Measurements from ENCODE around the gene ANKH.
A peak's percentile ranks its signal among the peaks of the same experiment; 100 is the strongest.
"Not testable (repeated sequence)": the region's sequence is repeated elsewhere in the genome, so short reads cannot be mapped to it uniquely, and the experiment has no call there.

ANKH gene

GRCh38 chr5:14882658-14883580 is 11.3 kb upstream of the ANKH start:
- peak overlapping the region; percentile 60 for H3K27ac ChIP-seq
- TF ChIP-seq, protein P1, sequence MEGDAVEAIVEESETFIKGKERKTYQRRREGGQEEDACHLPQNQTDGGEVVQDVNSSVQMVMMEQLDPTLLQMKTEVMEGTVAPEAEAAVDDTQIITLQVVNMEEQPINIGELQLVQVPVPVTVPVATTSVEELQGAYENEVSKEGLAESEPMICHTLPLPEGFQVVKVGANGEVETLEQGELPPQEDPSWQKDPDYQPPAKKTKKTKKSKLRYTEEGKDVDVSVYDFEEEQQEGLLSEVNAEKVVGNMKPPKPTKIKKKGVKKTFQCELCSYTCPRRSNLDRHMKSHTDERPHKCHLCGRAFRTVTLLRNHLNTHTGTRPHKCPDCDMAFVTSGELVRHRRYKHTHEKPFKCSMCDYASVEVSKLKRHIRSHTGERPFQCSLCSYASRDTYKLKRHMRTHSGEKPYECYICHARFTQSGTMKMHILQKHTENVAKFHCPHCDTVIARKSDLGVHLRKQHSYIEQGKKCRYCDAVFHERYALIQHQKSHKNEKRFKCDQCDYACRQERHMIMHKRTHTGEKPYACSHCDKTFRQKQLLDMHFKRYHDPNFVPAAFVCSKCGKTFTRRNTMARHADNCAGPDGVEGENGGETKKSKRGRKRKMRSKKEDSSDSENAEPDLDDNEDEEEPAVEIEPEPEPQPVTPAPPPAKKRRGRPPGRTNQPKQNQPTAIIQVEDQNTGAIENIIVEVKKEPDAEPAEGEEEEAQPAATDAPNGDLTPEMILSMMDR (conservative IDR thresholded peaks at IDR 0.05) = no peak

- H3K27ac ChIP-seq = no peak overlapping the region
- TF ChIP-seq, protein P1 (conservative IDR thresholded peaks at IDR 0.05) = no peak
These were observed 10.2 kb upstream of the ANKH start for GRCh38 chr5:14881826-14882225.

DNA sequence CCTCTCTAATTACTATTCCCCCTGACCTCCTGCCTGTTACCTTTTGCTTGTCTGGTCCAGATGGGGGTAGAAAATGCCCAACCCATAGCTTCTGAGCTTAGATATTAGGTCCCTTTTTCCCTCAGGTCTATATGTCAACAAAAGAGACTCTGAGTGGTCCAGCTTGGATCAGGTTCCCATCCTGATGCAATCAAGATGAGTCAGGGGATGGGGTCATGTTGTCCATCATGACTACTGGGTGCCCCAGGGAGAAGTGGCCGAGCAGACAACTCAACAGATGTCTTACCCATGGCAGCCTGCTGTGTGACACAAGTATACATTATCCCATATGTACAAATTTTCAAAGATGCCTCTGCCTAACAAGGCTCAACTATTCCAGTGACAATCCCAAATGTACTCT is 9.1 kb upstream of the ANKH start:
- H3K27ac ChIP-seq = no peak overlapping the region
- TF ChIP-seq, protein P1 (conservative IDR thresholded peaks at IDR 0.05) = no peak

DNA sequence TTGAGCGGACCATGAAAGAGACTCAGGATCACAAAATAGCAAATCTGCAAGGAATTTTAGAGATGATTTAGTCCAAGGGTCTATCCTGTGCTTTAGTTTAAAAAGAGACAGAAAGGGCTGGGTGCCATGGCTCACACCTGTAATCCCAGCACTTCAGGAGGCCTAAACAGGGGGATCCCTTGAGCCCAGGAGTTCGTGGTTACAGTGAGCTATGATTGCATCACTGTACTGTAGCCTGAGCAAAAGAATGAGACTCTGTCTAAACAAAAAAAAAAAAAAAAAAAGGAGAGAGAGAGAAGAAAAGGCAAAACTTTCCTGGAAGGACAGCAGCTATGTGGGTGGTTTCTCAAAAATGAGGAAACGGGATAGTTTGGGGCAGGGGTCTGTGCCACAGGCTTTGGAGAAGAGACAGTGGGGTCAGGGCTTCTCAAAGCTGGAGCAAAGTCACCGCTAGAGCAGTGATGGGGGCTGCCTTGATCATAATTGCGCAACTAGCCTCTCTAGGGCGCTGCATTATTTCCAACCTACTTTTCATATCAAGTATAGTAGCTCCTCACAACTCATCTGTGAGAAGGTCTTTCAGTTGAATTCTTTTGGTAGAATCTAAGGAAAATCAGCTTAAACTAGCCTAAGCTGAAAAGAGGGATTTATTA is 8.5 kb upstream of the ANKH start:
- no peak overlapping the region for H3K27ac ChIP-seq
- TF ChIP-seq, protein P1 (conservative IDR thresholded peaks at IDR 0.05) = no peak

DNA sequence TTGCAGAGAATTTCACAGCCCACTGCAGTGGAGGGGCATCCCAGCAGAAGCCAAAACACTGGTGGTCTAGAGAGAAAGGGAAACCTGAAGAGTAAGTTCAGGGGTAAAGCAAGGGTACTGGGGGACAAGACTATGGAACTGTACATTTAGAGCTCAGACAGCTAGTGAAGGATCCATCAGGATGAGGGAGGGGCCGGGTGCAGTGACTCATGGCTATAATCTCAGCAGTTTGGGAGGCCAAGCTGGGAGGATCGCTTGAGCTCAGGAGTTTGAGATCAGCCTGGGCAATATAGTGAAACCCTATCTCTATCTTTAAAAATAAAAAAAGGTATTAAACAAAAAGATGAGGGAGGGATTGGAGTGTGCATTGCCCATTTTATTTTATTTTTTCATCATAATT is 7.8 kb upstream of the ANKH start:
- H3K27ac ChIP-seq = no peak overlapping the region
- TF ChIP-seq, protein P1 (conservative IDR thresholded peaks at IDR 0.05) = no peak

GRCh38 chr5:14878192-14878591 is 6.6 kb upstream of the ANKH start:
- H3K27ac ChIP-seq = not testable (repeated sequence)

- TF ChIP-seq, protein P1 (conservative IDR thresholded peaks at IDR 0.05) = no peak
- 0 out of 2 replicates have a peak overlapping the region, but pooled peaks have one; percentile 4 for H3K27ac ChIP-seq
These were observed 4.5 kb upstream of the ANKH start for GRCh38 chr5:14876095-14876494.

GRCh38 chr5:14873790-14874189 is 2.2 kb upstream of the ANKH start:
- H3K27ac ChIP-seq = no peak overlapping the region
- TF ChIP-seq, protein P1 (conservative IDR thresholded peaks at IDR 0.05) = no peak
